HL-60 (cell line): ENCODE results near the gene KRTAP6-3.

Experiments used
- DNase-seq, 2 experiments: peaks; one replicate each; pipeline ENCODE4 v3.0.0-alpha.2; 2010 to 2020; ENCODE audit warnings: low read depth in 1 of 2, low spot score in 1 of 2
- H3K27ac ChIP-seq: fragments of 250-450 bp; sonication (Bioruptor Pico); replicated peaks from 2 replicates; pipeline ENCODE4 v1.5.1; 2020; ENCODE audit warnings: mild to moderate bottlenecking, moderate library complexity
- H3K27me3 ChIP-seq: fragments of 250-450 bp; sonication (Bioruptor Pico); 2 replicates; pipeline ENCODE4 v1.5.1; 2021; ENCODE audit warnings: mild to moderate bottlenecking, moderate library complexity; ENCODE audit not compliant: insufficient read depth, poor library complexity, severe bottlenecking
- H3K4me3 ChIP-seq: replicated peaks from 2 replicates; pipeline ENCODE4 v1.5.1; 2011; ENCODE audit warnings: mild to moderate bottlenecking, control low read depth, low read length; ENCODE audit not compliant: insufficient read depth
- GABPA ChIP-seq: IDR thresholded peaks from 2 replicates; pipeline ENCODE4 v1.6.1; 2012; ENCODE audit warnings: low read depth
- POLR2AphosphoS5 ChIP-seq: IDR thresholded peaks from 2 replicates; pipeline ENCODE4 v1.6.1; 2012; ENCODE audit warnings: low read depth
- SPI1 ChIP-seq: IDR thresholded peaks from 2 replicates; pipeline ENCODE4 v1.6.1; 2012; ENCODE audit warnings: low read depth, mild to moderate bottlenecking, borderline replicate concordance
- TF ChIP-seq, protein P1 (sequence below): IDR thresholded peaks from 2 replicates; pipeline ENCODE4 v1.6.1; 2012; ENCODE audit warnings: low read depth; ENCODE audit not compliant: insufficient replicate concordance
- TF ChIP-seq, protein P2 (sequence below): IDR thresholded peaks from one replicate; pipeline ENCODE4 v1.5.1; 2011; ENCODE audit warnings: low read length, control low read depth, inconsistent platforms; ENCODE audit not compliant: insufficient read depth

Gene KRTAP6-3

DNA sequence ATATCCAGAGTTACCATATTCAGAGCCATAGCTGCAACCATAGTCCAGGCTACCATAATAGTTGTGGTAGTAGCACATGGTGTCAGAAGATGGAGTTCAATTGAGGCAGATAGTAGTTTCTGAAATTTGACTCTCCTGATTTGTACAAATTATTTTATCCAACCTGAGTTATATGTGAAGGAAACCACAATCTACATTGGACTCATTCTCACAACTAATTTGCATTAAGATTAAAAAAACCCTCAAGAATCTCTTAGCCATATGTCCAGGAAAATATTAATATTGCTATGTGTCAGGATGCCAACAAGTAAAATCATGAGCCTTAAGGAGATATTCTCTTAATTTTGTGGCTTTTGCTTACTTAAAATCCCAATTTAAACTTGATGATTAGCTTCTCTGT is 1.9 kb upstream of the KRTAP6-3 start, which contains the start of gene KRTAP22-2:
Gene KRTAP22-2, minus strand, starts transcription at position 101 of the 400 bp plus-strand sequence.
- no peak for DNase-seq
- TF ChIP-seq GABPA (no peak), SPI1 (no peak), POLR2AphosphoS5 (no peak)
- TF ChIP-seq, protein P1, sequence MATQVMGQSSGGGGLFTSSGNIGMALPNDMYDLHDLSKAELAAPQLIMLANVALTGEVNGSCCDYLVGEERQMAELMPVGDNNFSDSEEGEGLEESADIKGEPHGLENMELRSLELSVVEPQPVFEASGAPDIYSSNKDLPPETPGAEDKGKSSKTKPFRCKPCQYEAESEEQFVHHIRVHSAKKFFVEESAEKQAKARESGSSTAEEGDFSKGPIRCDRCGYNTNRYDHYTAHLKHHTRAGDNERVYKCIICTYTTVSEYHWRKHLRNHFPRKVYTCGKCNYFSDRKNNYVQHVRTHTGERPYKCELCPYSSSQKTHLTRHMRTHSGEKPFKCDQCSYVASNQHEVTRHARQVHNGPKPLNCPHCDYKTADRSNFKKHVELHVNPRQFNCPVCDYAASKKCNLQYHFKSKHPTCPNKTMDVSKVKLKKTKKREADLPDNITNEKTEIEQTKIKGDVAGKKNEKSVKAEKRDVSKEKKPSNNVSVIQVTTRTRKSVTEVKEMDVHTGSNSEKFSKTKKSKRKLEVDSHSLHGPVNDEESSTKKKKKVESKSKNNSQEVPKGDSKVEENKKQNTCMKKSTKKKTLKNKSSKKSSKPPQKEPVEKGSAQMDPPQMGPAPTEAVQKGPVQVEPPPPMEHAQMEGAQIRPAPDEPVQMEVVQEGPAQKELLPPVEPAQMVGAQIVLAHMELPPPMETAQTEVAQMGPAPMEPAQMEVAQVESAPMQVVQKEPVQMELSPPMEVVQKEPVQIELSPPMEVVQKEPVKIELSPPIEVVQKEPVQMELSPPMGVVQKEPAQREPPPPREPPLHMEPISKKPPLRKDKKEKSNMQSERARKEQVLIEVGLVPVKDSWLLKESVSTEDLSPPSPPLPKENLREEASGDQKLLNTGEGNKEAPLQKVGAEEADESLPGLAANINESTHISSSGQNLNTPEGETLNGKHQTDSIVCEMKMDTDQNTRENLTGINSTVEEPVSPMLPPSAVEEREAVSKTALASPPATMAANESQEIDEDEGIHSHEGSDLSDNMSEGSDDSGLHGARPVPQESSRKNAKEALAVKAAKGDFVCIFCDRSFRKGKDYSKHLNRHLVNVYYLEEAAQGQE, result no peak
- TF ChIP-seq, protein P2, sequence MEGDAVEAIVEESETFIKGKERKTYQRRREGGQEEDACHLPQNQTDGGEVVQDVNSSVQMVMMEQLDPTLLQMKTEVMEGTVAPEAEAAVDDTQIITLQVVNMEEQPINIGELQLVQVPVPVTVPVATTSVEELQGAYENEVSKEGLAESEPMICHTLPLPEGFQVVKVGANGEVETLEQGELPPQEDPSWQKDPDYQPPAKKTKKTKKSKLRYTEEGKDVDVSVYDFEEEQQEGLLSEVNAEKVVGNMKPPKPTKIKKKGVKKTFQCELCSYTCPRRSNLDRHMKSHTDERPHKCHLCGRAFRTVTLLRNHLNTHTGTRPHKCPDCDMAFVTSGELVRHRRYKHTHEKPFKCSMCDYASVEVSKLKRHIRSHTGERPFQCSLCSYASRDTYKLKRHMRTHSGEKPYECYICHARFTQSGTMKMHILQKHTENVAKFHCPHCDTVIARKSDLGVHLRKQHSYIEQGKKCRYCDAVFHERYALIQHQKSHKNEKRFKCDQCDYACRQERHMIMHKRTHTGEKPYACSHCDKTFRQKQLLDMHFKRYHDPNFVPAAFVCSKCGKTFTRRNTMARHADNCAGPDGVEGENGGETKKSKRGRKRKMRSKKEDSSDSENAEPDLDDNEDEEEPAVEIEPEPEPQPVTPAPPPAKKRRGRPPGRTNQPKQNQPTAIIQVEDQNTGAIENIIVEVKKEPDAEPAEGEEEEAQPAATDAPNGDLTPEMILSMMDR, result no peak
- Histone ChIP-seq H3K27me3 (no peaks in the 10 kb centered on the region), H3K4me3 (no peak within 1 kb of the TSS), H3K27ac (no peak within 1 kb of the TSS)

DNA sequence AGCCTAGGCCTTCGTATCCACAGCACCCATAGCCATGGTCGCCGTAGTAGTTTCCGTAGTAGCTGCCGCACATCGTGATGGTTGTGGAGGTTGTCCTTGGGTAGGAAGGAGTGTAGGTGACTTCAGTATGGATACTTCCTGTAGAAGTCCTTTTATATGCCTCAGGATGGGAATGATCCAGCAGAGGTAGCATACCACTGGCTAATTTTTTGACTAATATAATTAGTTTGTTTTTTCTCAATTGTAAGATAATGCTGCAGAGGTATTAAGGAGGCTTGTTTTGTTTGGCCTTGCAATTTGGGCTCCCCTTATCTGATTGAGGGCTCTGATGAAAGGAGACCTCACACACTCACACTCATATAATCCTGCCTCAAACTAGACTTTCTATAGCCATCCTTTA is 6.6 kb downstream of the KRTAP6-3 start, which contains the start of gene KRTAP6-2:
Gene KRTAP6-2, minus strand, starts transcription at position 101 of the 400 bp plus-strand sequence. Its CDS starts 28 bp downstream, at position 73.
- no peak for DNase-seq
- no peak within 1 kb of the TSS for H3K27ac ChIP-seq
- no peaks in the 10 kb centered on the region for H3K27me3 ChIP-seq
- no peak within 1 kb of the TSS for H3K4me3 ChIP-seq
- TF ChIP-seq, protein P2, result no peak
- TF ChIP-seq SPI1, result no peak
- no peak for TF ChIP-seq POLR2AphosphoS5
- TF ChIP-seq, protein P1, result no peak
- TF ChIP-seq GABPA, result no peak

DNA sequence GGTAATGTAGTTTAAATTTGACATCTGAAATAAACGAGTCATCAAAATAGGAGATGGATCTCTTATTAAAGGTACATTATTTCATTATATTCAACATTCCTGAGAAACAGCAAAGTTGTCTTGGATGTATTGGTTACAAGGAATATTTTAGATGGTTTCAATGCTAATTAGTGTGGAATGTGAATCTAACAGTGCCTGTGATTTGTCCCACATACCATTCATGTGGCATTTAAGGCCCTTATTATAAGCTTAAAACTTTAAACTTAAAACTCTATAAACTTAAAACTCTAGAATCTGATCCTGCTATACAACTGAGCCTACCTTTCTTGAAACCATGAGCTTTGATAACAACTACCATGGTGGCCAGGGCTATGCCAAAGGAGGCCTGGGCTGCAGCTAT is 8.5 kb downstream of the KRTAP6-3 start, which contains the start of gene KRTAP22-1:
Gene KRTAP22-1, plus strand, starts transcription at position 301 of the 400 bp plus-strand sequence.
- TF ChIP-seq, protein P2, result no peak
- TF ChIP-seq SPI1 (no peak), POLR2AphosphoS5 (no peak), GABPA (no peak)
- TF ChIP-seq, protein P1, result no peak
- no peak for DNase-seq
- H3K27ac ChIP-seq, result no peak within 1 kb of the TSS
- H3K4me3 ChIP-seq, result no peak within 1 kb of the TSS
- no peaks in the 10 kb centered on the region for H3K27me3 ChIP-seq
